Measurements from ENCODE around the gene STOM.
"Not testable (repeated sequence)": the region's sequence is repeated elsewhere in the genome, so short reads cannot be mapped to it uniquely, and the experiment has no call there.

Gene STOM

GRCh38 chr9:121298689-121299466 lies 71.2 kb downstream of the STOM start:
- no peak for DNase-seq

DNA sequence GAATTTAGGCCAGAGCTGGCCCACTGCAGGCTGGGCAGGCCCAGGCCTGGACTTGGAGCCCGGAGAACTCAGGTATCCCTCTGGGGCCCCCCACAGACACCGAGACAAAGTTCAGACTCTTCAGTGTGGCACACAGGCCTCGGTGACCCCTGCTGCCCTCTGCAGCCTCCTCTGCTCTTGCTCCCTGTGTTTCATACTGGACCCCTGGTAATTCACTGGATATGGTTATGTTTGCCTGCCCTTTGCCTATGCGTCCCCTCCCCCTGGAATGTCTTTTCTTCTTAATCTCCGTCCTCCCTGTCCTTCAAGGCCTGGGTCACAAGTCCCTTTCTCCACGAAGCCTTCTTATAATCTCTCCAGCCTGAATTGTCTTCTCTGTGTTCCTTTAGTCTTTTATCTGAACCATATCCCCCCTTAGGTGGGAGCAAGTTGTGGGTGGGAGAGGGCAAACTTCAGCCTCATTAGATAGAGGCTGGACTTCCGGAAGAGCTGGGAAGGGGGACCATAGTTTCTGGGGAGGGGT lies 72.0 kb downstream of the STOM start:
- no peak for DNase-seq

DNA sequence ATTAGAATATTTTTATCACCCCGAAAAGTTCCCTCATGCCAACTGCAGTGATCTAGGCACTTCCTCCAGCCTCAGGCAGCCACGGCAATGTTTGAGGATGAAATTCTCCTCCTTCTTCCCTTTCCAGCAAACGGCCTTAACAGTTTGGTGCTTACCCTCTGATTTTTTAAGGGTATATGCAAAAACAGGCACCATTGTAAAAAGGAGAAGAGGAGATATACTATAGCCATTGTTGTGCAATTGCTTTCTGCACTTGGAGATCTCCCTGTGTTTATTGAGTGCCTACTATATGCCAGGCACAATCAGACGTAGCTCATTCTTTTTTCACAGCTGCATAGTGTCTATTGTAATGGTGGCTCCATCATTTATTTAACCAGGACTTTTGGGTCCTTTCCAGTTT lies 72.7 kb downstream of the STOM start:
- no peak for DNase-seq

DNA sequence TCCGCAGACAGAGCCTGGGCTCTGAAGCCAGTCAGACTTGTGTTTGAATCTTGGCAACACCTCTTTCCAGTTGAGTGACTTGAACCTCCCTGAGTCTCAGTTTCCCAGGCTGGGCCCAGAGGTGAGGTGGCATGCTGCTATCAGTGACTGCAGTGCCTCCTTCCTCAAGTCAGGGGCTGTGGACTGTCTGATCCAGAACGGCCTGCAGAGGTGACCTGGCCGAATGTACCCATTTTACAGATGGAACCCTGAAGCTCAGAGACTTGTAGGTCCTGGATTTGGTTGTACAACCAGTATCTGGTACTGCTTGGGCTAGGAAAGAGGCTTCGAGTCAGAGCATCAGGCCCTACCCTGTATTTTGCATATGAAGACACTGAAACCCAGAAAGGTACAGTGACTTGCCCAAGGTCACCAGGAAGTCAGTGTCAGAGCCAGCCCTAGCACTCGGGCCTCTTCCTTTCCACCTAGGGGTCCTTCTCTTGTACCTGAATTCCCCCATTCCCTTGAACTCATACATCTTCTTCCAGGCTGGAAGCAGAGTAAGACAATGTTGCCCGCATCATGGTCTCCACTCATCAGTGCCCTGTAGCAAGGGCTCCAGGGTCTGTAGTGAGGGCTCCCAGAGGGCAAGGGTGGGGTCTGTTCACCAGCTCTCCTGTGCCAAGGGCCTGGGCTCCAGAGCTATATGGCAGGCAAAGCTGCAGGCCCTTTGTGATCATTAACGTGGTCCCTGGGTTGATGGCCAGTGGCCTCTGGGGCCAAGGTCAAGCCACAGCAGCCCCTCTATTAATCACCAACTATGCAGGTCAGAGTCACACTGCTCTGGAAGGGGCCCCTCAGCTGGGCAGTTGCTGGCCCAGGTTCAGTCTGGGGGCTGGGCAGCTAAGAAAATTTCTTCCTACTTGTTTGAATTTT lies 73.6 kb downstream of the STOM start:
- no peak for DNase-seq

DNA sequence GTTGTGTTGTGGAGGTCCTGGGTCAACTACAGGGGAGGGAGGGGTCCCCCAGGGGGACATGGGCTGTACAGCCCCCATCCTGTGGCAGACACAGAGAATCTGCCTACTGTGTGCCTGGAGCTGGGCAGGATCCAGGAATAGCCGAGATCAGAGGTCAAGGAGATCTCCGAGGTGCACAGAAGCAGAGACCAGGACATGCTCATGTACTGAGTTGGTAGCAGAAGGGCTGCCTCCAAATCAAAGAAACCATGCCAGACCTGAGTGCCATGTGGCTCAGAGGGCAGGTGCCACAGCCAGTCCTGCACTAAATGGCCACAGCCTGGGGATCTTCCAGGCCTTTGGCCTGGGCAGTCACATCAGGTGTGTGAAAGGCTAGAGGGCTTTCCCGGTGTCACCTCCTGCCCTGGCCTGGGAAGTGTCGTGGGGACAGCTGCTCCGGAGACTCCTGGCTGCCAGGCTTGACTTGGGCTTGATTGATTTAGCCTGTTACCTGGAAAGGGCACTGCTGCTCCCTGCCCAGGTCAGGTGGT lies 74.3 kb downstream of the STOM start:
- no peak for DNase-seq

GRCh38 chr9:121294866-121295661 lies 75.0 kb downstream of the STOM start:
- no peak for DNase-seq

GRCh38 chr9:121294151-121294743 lies 75.8 kb downstream of the STOM start:
- no peak for DNase-seq

DNA sequence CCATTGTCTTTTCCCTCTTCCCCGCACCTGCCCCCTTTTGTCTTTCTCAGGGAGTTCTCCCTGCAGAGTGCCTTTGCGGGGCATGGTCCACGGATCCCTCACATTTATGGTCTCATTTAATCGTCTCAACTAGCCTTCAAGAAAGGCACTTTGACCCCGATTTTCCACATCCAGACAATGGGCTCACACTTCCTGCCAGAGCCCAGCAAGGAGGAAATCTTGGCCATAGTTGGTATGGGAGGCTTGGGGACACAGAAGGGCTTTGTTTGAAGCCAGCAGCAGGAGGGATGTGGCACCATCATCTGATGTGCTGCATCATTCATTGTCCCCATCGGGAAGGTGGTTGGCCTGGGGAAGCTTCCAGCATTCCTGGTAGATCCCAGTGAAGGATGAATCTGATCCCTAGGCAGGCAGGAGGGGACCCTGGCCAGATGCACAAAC lies 77.2 kb downstream of the STOM start:
- no peak for DNase-seq

GRCh38 chr9:121292051-121292450 lies 78.0 kb downstream of the STOM start:
- DNase-seq, result no peak

GRCh38 chr9:121291536-121291935 lies 78.5 kb downstream of the STOM start:
- not testable (repeated sequence) for DNase-seq

DNA sequence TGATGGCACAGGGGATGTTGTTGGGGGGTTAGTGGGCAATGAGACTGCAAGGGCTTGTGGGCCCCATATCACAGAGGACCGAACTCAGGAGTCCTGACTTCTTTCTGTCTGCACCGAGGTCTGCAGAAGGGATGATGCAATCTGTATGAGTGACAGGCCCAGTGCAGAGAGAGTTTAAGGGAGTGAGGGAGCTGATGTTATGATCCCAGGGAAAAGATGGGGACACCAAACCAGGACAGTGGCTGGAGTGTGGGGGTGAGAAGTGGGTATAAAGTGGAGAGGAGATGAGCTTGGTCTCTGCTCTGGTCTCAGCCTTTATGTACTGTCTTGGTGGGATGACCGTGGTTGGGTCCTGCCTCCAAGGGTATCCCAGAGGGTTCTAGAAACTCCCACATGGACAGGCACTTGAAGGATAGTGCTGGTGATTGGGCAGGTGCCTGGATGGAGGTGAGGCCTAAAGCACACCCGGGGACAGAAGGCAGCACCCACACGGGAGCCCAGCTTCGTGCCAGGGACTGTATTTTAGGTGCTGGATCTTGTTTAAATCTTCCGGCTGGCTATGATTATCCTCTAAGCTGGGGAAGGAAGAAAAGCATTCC lies 80.2 kb downstream of the STOM start:
- no peak for DNase-seq

GRCh38 chr9:121289026-121289771 lies 80.9 kb downstream of the STOM start:
- DNase-seq, result no peak

All from NCI-H748 treated with DMSO at 0.1 percent for 48 hours (cell line).